GM19239 (cell line): Measurements from ENCODE around the gene SSX2B.
"Not testable (repeated sequence)": the region's sequence is repeated elsewhere in the genome, so short reads cannot be mapped to it uniquely, and the experiment has no call there.

ENCODE experiments used
- DNase-seq: peaks from one replicate; pipeline ENCODE4 v3.0.0; 2011; ENCODE audit warnings: low spot score; ENCODE audit not compliant: insufficient read length
- FAIRE-seq: peaks from 2 replicates; lab custom pipeline; 2011; peaks lifted over from hg19 to GRCh38; lab: Jason Lieb, UNC

Gene SSX2B, protein sequence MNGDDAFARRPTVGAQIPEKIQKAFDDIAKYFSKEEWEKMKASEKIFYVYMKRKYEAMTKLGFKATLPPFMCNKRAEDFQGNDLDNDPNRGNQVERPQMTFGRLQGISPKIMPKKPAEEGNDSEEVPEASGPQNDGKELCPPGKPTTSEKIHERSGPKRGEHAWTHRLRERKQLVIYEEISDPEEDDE

DNA sequence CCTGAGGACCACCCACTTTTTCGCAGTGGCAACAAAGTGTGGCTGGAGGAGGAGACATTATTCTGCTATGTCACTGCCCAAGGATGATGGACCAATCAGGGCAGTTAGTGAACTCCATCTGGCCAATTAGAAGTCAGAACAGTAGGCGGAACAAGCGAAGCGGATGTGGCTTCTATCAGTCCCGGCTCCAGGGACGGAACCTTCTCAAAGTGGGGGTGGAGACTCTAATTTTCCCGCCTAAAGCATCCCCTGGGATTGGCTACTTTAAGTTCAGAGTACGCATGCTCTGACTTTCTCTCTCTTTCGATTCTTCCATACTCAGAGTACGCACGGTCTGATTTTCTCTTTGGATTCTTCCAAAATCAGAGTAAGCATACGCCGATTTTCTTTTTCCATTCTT is at the start of gene SSX2B:
Gene SSX2B, plus strand, starts transcription at position 301 of the 400 bp plus-strand sequence. CDS start 1,429 bp downstream, outside the sequence.
- not testable (repeated sequence) for DNase-seq, FAIRE-seq

- FAIRE-seq, DNase-seq: not testable (repeated sequence)
Measured at GRCh38 chrX:52707078-52707477, 44.0 kb upstream of the SSX2B start, which contains the start of gene SSX2. Gene SSX2 (minus strand): TSS chrX:52707178. CDS start chrX:52705749, 1,429 bp downstream.

DNA sequence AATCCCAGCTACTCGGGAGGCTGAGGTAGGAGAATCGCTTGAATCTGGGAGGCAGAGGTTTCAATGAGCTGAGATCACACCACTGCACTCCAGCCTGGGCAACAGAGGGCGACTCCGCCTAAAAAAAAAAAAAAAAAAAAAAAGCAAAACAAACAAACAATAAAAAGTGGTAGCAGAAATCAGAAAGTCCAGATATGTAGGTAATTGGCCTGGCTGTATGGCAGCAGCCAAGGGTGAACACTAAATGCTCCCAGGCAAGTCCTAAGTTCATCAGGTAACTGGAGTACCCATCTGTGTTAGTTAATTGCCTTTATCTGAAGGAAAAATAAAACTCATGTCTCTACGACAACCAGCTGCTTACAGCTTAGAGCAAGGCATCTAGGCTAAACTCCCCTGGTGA is 14.9 kb downstream of the SSX2B start:
- DNase-seq, FAIRE-seq: not testable (repeated sequence)

GRCh38 chrX:52773504-52773903 is 22.5 kb downstream of the SSX2B start:
- FAIRE-seq, DNase-seq: not testable (repeated sequence)

GRCh38 chrX:52797327-52797726 is 46.3 kb downstream of the SSX2B start, which contains the start of gene SPANXN5:
Gene SPANXN5 (minus strand): TSS chrX:52797427. CDS start chrX:52797348, 79 bp downstream.
- DNase-seq, result not testable (repeated sequence)

DNA sequence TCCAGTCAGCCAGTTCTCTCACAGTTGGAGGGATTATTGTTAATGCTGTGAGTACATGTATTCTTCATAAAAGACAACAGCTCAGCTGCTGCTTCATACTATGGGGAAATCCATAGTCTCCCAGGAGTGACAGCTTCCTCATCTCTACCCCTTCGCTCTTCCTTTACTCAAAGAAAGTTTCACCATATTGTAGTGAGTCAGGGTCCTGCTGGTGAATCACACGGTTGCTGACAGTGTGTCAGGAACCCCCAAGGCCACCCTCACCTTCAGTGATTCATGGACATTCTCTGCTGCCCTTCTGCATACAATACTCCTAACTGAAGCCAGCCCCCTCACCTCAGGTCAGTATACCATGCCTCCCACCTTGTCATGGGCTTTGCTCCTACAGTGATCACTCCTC is 53.8 kb downstream of the SSX2B start:
- FAIRE-seq, DNase-seq: not testable (repeated sequence)

More at GRCh38 chrX:52797327-52797726, 46.3 kb downstream of the SSX2B start, which contains the start of gene SPANXN5:
- FAIRE-seq, result not testable (repeated sequence)
